ENCODE data around the gene GPRC5C. TPM values are rescaled to one million over a fixed set of nuclear protein-coding genes. Genes with fewer than 3 reads are reported as not detected.
A peak's percentile ranks its signal among the peaks of the same experiment; 100 is the strongest.

GPRC5C gene
- total and polyA plus RNA-seq, 2 of the 13 experiments (the other 11 are each of a cell fraction or from before 2014, with no cell fraction given) = 85.6 to 300 TPM

DNA sequence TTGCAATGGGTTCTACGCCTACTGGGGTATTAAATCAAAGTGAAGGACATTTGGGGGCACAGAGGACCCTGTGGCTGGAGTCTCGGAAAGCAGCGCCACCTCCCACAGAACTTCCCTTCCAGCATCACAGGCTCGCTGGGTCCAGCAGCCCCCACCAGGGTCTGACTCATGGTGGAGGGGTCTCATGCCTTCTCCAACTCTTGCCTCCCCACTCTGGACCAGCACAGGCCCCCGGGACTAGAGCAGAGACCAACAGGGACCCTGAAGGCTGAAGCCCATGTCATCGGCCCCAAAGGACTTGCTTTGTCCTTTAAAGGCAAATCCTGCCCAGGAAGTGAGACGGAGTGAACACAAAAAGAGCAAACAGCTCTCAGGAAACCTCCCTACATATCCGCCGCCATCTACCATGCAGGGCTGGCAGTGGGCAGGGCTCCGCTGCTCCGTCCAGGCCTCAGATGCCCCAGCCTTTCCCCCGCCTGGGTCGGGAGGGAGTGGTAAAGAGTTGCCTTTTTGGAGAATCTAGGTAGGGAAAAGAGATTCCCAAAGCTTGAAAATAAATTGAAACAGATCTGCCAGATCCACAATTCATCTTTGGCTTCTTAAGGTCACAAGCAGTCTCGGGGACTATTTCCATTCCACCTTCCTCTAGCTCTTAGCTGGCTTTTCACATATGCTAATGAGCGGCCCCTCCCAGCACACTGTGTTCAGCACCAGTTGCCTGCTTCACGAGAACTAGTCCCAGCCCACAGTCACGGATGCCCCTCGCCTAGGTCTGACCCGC lies 2.1 kb upstream of the GPRC5C start (continued):
- TF ChIP-seq HES4 (CRISPR knock-in tag; IDR thresholded peaks at IDR 0.05; ENCODE audit: borderline replicate concordance) = no peak
- TF ChIP-seq ZNF746 (CRISPR knock-in tag; IDR thresholded peaks at IDR 0.05) = no peak
- no peak; the same call in 1 of the 2 replicates for TF ChIP-seq THRA (CRISPR knock-in tag; IDR thresholded peaks at IDR 0.05; ENCODE audit: borderline replicate concordance)
- TF ChIP-seq ZNF354B (CRISPR knock-in tag; IDR thresholded peaks at IDR 0.05) = peak; percentile 30; the same call in 1 of the 2 replicates
- TF ChIP-seq ZNF770 (CRISPR knock-in tag; IDR thresholded peaks at IDR 0.05) = peak; percentile 18; the same call in 1 of the 2 replicates
- no peak for TF ChIP-seq HNF1B (CRISPR knock-in tag; IDR thresholded peaks at IDR 0.05)
- peak; percentile 25; the same call in 1 of the 2 replicates for TF ChIP-seq NFIC (IDR thresholded peaks at IDR 0.05; ENCODE audit: low read length)
- no peak; the same call in 1 of the 2 replicates for TF ChIP-seq ZNF441 (CRISPR knock-in tag; IDR thresholded peaks at IDR 0.05; ENCODE audit: borderline replicate concordance)
- TF ChIP-seq, protein P1, sequence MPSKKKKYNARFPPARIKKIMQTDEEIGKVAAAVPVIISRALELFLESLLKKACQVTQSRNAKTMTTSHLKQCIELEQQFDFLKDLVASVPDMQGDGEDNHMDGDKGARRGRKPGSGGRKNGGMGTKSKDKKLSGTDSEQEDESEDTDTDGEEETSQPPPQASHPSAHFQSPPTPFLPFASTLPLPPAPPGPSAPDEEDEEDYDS (CRISPR knock-in tag; IDR thresholded peaks at IDR 0.05) = peak; percentile 88
- no peak for TF ChIP-seq ZNF558 (CRISPR knock-in tag; IDR thresholded peaks at IDR 0.05; ENCODE audit: borderline replicate concordance)
- TF ChIP-seq, protein P2, sequence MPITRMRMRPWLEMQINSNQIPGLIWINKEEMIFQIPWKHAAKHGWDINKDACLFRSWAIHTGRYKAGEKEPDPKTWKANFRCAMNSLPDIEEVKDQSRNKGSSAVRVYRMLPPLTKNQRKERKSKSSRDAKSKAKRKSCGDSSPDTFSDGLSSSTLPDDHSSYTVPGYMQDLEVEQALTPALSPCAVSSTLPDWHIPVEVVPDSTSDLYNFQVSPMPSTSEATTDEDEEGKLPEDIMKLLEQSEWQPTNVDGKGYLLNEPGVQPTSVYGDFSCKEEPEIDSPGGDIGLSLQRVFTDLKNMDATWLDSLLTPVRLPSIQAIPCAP (CRISPR knock-in tag; IDR thresholded peaks at IDR 0.05; ENCODE audit: low read depth) = peak; percentile 64; the same call in 1 of the 2 replicates
- TF ChIP-seq, protein P3, sequence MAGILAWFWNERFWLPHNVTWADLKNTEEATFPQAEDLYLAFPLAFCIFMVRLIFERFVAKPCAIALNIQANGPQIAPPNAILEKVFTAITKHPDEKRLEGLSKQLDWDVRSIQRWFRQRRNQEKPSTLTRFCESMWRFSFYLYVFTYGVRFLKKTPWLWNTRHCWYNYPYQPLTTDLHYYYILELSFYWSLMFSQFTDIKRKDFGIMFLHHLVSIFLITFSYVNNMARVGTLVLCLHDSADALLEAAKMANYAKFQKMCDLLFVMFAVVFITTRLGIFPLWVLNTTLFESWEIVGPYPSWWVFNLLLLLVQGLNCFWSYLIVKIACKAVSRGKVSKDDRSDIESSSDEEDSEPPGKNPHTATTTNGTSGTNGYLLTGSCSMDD (CRISPR knock-in tag; IDR thresholded peaks at IDR 0.05) = no peak
- peak; percentile 92; the same call in 1 of the 2 replicates for TF ChIP-seq ZNF383 (CRISPR knock-in tag; IDR thresholded peaks at IDR 0.05; ENCODE audit: borderline replicate concordance)
- 0 out of 2 replicates have a peak, but pooled peaks have one; percentile 18 for TF ChIP-seq DPF2 (CRISPR knock-in tag; IDR thresholded peaks at IDR 0.05; ENCODE audit: borderline replicate concordance, low read depth)
- no peak for TF ChIP-seq BRF2 (CRISPR knock-in tag; IDR thresholded peaks at IDR 0.05)
- TF ChIP-seq TIGD3 (CRISPR knock-in tag; IDR thresholded peaks at IDR 0.05; ENCODE audit: borderline replicate concordance) = no peak
- no peak for TF ChIP-seq KLF11 (CRISPR knock-in tag; IDR thresholded peaks at IDR 0.05)

Data from HepG2 (cell line).